PC-3 (cell line): ENCODE measurements around the gene MYB. TPM values are rescaled to one million over a fixed set of nuclear protein-coding genes. Genes with fewer than 3 reads are reported as not detected.

Source experiments
- ATAC-seq: fragments of 200-7000 bp; cut with Tn5 transposase; 2 replicates; pipeline ENCODE4 v1.9.1; 2020; ENCODE audit warnings: mild to moderate bottlenecking, moderate library complexity
- BruUV-seq: library from RNA; stranded (reverse); fragments of 400-500 nt; replicated peaks from 2 replicates; lab custom pipeline; 2021; lab: Mats Ljungman, UMichigan
- CTCF ChIA-PET: fragments of 300-600 bp; sonication (Branson Sonifier 250); formaldehyde crosslinking; loops from one replicate; lab custom pipeline; 2022; ENCODE audit warnings: antibody characterized with exemption; lab: Charles Lee
- POLR2A ChIA-PET: fragments of 300-600 bp; sonication (Branson Sonifier 250); formaldehyde crosslinking; loops from one replicate; lab custom pipeline; 2022; ENCODE audit warnings: antibody characterized with exemption; ENCODE audit not compliant: unreplicated experiment; lab: Charles Lee
- DNase-seq: peaks from one replicate; pipeline ENCODE4 v3.0.0-alpha.2; 2015
- H2AFZ ChIP-seq: fragments of 300-600 bp; sonication (generic); 2 replicates; pipeline ENCODE4 v1.6.0; 2016; ENCODE audit warnings: antibody characterized with exemption, low read length
- H3F3A ChIP-seq: fragments of 300-600 bp; sonication (generic); one replicate; pipeline ENCODE4 v1.6.0; 2017; ENCODE audit warnings: antibody characterized with exemption, low read length, control low read depth, mild to moderate bottlenecking; ENCODE audit not compliant: unreplicated experiment
- H3K27ac ChIP-seq: fragments of 300-600 bp; sonication (generic); 2 replicates; pipeline ENCODE4 v1.5.1; 2016; ENCODE audit warnings: mild to moderate bottlenecking, low read length
- H3K27me3 ChIP-seq: fragments of 300-600 bp; sonication (generic); 2 replicates; pipeline ENCODE4 v1.6.1; 2016; ENCODE audit warnings: low read length, mixed read lengths
- H3K36me3 ChIP-seq: fragments of 300-600 bp; sonication (generic); 2 replicates; pipeline ENCODE4 v1.6.1; 2016; ENCODE audit warnings: low read depth, mixed run types, low read length, mixed read lengths
- H3K4me1 ChIP-seq: fragments of 300-600 bp; sonication (generic); 2 replicates; pipeline ENCODE4 v1.5.1; 2016; ENCODE audit warnings: low read length; ENCODE audit not compliant: insufficient read depth
- H3K4me2 ChIP-seq: fragments of 300-600 bp; sonication (generic); 2 replicates; pipeline ENCODE4 v1.6.0; 2016; ENCODE audit warnings: low read length
- H3K4me3 ChIP-seq: fragments of 300-600 bp; sonication (generic); 2 replicates; pipeline ENCODE4 v1.5.1; 2016; ENCODE audit warnings: mild to moderate bottlenecking, low read length, mixed read lengths
- H3K79me2 ChIP-seq: fragments of 300-600 bp; sonication (generic); 2 replicates; pipeline ENCODE4 v1.6.1; 2017; ENCODE audit warnings: low read length, mixed read lengths
- H3K9ac ChIP-seq: fragments of 300-600 bp; sonication (generic); 2 replicates; pipeline ENCODE4 v1.6.0; 2016; ENCODE audit warnings: mild to moderate bottlenecking, low read length
- H3K9me2 ChIP-seq: fragments of 300-600 bp; sonication (generic); replicated peaks from 2 replicates; pipeline ENCODE4 v1.6.1; 2016; ENCODE audit warnings: mixed run types, low read length, mixed read lengths
- H3K9me3 ChIP-seq: fragments of 300-600 bp; sonication (generic); 2 replicates; pipeline ENCODE4 v1.6.1; 2016; ENCODE audit warnings: low read length, mixed read lengths
- H4K20me1 ChIP-seq: fragments of 300-600 bp; sonication (generic); 2 replicates; pipeline ENCODE4 v1.6.1; 2016; ENCODE audit warnings: low read length, mixed read lengths
- CTCF ChIP-seq: fragments of 300-600 bp; sonication (generic); conservative IDR thresholded peaks from 2 replicates; pipeline ENCODE4 v1.5.1; 2017; ENCODE audit warnings: antibody characterized with exemption, low read depth, mild to moderate bottlenecking, low read length
- EZH2 ChIP-seq: fragments of 300-600 bp; sonication (generic); IDR thresholded peaks from one replicate; pipeline ENCODE4 v1.6.1; 2017; ENCODE audit warnings: antibody characterized with exemption, mild to moderate bottlenecking, low read length; ENCODE audit not compliant: unreplicated experiment
- EZH2phosphoT487 ChIP-seq: fragments of 300-600 bp; sonication (generic); IDR thresholded peaks from 2 replicates; pipeline ENCODE4 v1.6.1; 2018; ENCODE audit warnings: mild to moderate bottlenecking, antibody characterized with exemption, low read length, borderline replicate concordance
- intact Hi-C: fragments of 100-400 bp; cut with micrococcal nuclease; formaldehyde crosslinking; loops from 2 replicates; pipeline ENCODE4 v1.9.0; 2023
- total RNA-seq: library from RNA; depleted of rRNA; stranded (reverse); fragments of >200 nt; gene quantifications from 2 replicates; pipeline ENCODE4 v1.2.3, GENCODE V29; 2014

MYB gene
- total RNA-seq, 1 experiment from 2014 or later, result 4.4 TPM

GRCh38 chr6:135266675-135267074 lies 85.6 kb downstream of the MYB start:
- ChIA-PET CTCF (no interaction called here), POLR2A (no interaction called here)
- no peaks in the 10 kb centered on the region for H3K9me3 ChIP-seq
- H4K20me1 ChIP-seq, result no peaks in the 10 kb centered on the region
- no TSS peak for BruUV-seq
- H3K79me2 ChIP-seq, result no peaks in the 10 kb centered on the region
- DNase-seq (no peak), ATAC-seq (no peak)
- no peak overlapping the region for H3K4me2 ChIP-seq
- no peaks in the 10 kb centered on the region for H3F3A ChIP-seq
- no peaks in the 10 kb centered on the region for H3K27me3 ChIP-seq
- H3K4me1 ChIP-seq, result peaks cover 21% of the 10 kb centered on the region
- intact Hi-C loops, result no loop called here
- H3K9me2 ChIP-seq, result no peaks in the 10 kb centered on the region
- no peak overlapping the region for H3K27ac ChIP-seq
- H2AFZ ChIP-seq, result no peak overlapping the region
- H3K36me3 ChIP-seq, result no peaks in the 10 kb centered on the region
- H3K9ac ChIP-seq, result no peak overlapping the region
- TF ChIP-seq EZH2phosphoT487 (no peak), CTCF (no peak), EZH2 (no peak)
- H3K4me3 ChIP-seq, result no peak overlapping the region

DNA sequence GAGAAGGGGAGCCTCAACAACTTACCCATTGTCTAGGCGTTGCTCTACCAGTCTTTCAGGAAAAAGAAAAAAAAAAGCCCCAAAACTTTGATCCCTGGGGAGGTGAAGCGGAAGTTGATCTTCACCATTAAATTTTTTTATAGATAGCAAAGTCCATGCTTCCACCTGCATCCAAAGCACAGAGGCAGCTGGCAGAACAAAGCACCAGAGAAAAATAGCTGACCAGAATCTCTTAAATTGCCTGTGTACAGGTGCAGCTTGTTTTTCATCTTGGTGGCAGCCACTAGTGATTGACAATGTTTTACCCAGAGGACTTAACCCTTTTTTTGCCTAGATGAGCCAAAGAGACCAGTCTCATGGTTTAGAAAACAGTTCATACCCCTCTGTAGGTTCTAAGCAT lies 86.0 kb downstream of the MYB start:
- Histone ChIP-seq H3K9me2 (no peaks in the 10 kb centered on the region), H3K27ac (no peak overlapping the region), H3K79me2 (no peaks in the 10 kb centered on the region), H3K4me1 (peaks cover 21% of the 10 kb centered on the region), H4K20me1 (no peaks in the 10 kb centered on the region), H3K27me3 (no peaks in the 10 kb centered on the region), H3K9me3 (no peaks in the 10 kb centered on the region), H2AFZ (no peak overlapping the region), H3K9ac (no peak overlapping the region), H3F3A (no peaks in the 10 kb centered on the region), H3K4me3 (no peak overlapping the region), H3K36me3 (no peaks in the 10 kb centered on the region), H3K4me2 (no peak overlapping the region)
- no peak for ATAC-seq
- ChIA-PET POLR2A (no interaction called here), CTCF (no interaction called here)
- BruUV-seq, result no TSS peak
- no peak for TF ChIP-seq EZH2
- no peak for DNase-seq
- intact Hi-C loops, result no loop called here

DNA sequence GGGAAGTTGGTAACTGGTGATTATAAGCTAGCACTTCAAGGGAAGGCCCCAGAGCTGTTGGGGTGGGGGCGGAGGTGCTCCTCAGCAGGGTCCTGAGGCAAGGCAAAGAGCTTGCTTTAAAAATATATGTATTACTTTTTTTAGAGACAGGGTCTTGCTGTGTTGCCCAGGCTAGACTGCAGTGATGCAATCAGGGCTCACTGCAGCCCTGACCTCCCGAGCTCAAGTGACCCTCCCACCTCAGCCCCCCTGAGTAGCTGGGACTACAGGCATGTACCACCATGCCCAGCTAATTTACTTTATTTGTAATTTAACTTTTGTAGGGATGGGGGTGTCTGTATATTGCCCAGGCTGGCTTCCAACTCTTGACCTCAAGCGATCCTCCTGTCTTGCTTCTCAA lies 87.2 kb downstream of the MYB start:
- Histone ChIP-seq H3K9me3 (no peaks in the 10 kb centered on the region), H3K79me2 (no peaks in the 10 kb centered on the region), H2AFZ (no peak overlapping the region), H3K27ac (no peak overlapping the region), H3K4me1 (peaks cover 21% of the 10 kb centered on the region), H3F3A (no peaks in the 10 kb centered on the region), H4K20me1 (no peaks in the 10 kb centered on the region), H3K36me3 (no peaks in the 10 kb centered on the region), H3K9me2 (no peaks in the 10 kb centered on the region), H3K4me2 (no peak overlapping the region), H3K27me3 (no peaks in the 10 kb centered on the region), H3K4me3 (no peak overlapping the region), H3K9ac (no peak overlapping the region)
- TF ChIP-seq EZH2phosphoT487 (no peak), CTCF (no peak), EZH2 (no peak)
- intact Hi-C loops, result no loop called here
- CTCF ChIA-PET, result no interaction called here
- DNase-seq, result no peak
- POLR2A ChIA-PET, result no interaction called here
- ATAC-seq, result no peak
- no TSS peak for BruUV-seq
